ENCODE results near the gene PURA. TPM values are rescaled to one million over a fixed set of nuclear protein-coding genes. Genes with fewer than 3 reads are reported as not detected.

The PURA gene
- total RNA-seq, 1 experiment from 2014 or later = 16.9 TPM

DNA sequence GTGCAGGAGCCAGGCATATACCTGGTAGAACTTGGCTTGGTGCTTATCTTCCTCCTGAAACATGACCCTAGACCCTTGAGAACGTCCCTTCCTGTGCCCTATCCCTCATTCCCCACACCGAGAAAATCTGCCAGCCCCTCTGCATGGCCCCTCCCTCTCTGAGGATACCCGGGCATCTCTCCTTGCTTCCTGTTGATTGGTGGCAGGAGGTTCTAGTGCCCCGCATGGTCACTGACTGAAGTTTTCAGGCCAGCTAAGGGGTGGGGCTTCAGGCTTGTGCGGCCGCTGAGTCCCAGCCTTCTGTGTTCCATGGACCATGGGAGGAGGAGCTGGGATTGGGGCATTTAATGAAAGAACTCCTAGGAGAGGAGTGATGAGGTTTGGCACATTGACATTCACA, 34.6 kb downstream of the PURA start:
- no TSS peak for BruUV-seq (replicated peaks)
- intact Hi-C loops (cut with micrococcal nuclease; ENCODE audit: unreplicated experiment) = no loop called here
- Histone ChIP-seq H3K27ac (ENCODE audit: low read length) (no peak overlapping the region), H3K9me3 (ENCODE audit: control insufficient read depth, insufficient read depth, low read depth, low read length) (no peaks in the 10 kb centered on the region), H3K4me3 (ENCODE audit: low read depth in 2 of 2, low read length in 2 of 2) (no peak overlapping the region), H3K27me3 (ENCODE audit: control insufficient read depth, insufficient read depth, low read length) (no peaks in the 10 kb centered on the region), H3K36me3 (ENCODE audit: control insufficient read depth, insufficient read depth, low read length) (no peaks in the 10 kb centered on the region), H3K4me1 (ENCODE audit: control insufficient read depth, insufficient read depth, low read length) (peaks cover 5% of the 10 kb centered on the region; the same call in 1 of the 2 replicates)
- TF ChIP-seq, protein P1, sequence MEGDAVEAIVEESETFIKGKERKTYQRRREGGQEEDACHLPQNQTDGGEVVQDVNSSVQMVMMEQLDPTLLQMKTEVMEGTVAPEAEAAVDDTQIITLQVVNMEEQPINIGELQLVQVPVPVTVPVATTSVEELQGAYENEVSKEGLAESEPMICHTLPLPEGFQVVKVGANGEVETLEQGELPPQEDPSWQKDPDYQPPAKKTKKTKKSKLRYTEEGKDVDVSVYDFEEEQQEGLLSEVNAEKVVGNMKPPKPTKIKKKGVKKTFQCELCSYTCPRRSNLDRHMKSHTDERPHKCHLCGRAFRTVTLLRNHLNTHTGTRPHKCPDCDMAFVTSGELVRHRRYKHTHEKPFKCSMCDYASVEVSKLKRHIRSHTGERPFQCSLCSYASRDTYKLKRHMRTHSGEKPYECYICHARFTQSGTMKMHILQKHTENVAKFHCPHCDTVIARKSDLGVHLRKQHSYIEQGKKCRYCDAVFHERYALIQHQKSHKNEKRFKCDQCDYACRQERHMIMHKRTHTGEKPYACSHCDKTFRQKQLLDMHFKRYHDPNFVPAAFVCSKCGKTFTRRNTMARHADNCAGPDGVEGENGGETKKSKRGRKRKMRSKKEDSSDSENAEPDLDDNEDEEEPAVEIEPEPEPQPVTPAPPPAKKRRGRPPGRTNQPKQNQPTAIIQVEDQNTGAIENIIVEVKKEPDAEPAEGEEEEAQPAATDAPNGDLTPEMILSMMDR (IDR thresholded peaks at IDR 0.05) = no peak
- TF ChIP-seq, protein P2, sequence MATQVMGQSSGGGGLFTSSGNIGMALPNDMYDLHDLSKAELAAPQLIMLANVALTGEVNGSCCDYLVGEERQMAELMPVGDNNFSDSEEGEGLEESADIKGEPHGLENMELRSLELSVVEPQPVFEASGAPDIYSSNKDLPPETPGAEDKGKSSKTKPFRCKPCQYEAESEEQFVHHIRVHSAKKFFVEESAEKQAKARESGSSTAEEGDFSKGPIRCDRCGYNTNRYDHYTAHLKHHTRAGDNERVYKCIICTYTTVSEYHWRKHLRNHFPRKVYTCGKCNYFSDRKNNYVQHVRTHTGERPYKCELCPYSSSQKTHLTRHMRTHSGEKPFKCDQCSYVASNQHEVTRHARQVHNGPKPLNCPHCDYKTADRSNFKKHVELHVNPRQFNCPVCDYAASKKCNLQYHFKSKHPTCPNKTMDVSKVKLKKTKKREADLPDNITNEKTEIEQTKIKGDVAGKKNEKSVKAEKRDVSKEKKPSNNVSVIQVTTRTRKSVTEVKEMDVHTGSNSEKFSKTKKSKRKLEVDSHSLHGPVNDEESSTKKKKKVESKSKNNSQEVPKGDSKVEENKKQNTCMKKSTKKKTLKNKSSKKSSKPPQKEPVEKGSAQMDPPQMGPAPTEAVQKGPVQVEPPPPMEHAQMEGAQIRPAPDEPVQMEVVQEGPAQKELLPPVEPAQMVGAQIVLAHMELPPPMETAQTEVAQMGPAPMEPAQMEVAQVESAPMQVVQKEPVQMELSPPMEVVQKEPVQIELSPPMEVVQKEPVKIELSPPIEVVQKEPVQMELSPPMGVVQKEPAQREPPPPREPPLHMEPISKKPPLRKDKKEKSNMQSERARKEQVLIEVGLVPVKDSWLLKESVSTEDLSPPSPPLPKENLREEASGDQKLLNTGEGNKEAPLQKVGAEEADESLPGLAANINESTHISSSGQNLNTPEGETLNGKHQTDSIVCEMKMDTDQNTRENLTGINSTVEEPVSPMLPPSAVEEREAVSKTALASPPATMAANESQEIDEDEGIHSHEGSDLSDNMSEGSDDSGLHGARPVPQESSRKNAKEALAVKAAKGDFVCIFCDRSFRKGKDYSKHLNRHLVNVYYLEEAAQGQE (IDR thresholded peaks at IDR 0.05; ENCODE audit: insufficient read depth in 1 of 2, low read depth in 2 of 2, low read length in 1 of 2) = no peak
- no peak for TF ChIP-seq SIN3A (IDR thresholded peaks at IDR 0.05; ENCODE audit: borderline replicate concordance, insufficient read depth, low read depth, low read length)
- TF ChIP-seq TCF7L2 (IDR thresholded peaks at IDR 0.05; ENCODE audit: low read depth, low read length) = no peak
- TF ChIP-seq POLR2AphosphoS5 (IDR thresholded peaks at IDR 0.05; ENCODE audit: low read depth, low read length) = no peak
- ATAC-seq (no peak), DNase-seq (ENCODE audit: low read depth, low spot score) (no peak)
- in situ Hi-C loops (cut with HindIII; ENCODE audit: low pct_unique_long_range_greater_than_20kb, low sequenced_read_pairs) = no loop called here
- ChIA-PET CTCF (no interaction called here), POLR2A (no interaction called here)

DNA sequence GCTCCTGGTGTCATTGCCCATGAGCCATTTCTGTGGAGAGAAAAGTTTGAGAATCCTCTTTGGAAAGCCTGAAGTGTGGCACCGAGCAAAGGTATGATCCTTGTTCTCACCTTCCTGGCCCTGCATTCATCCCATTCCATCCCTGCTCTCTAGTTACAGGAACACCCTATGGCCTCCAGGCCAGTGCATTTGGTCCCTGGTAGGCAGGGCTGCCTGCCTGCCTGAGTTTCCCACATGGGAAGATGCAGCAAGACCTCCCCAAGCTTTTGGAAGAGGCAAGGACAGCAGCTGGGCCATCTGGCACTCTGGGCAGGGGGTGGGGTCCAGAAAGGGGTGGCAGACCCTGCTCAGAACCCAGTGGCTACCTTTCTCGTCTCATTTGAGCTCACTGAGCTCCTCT, 36.3 kb downstream of the PURA start:
- no peak overlapping the region for H3K4me3 ChIP-seq (ENCODE audit: low read depth in 2 of 2, low read length in 2 of 2)
- no peaks in the 10 kb centered on the region for H3K27me3 ChIP-seq (ENCODE audit: control insufficient read depth, insufficient read depth, low read length)
- intact Hi-C loops (cut with micrococcal nuclease; ENCODE audit: unreplicated experiment) (loop anchor here (10.0 kb wide), 1 partner anchor 165 kb away; no protein-coding TSS in a partner anchor), in situ Hi-C loops (cut with HindIII; ENCODE audit: low pct_unique_long_range_greater_than_20kb, low sequenced_read_pairs) (no loop called here)
- peaks cover 4% of the 10 kb centered on the region; the same call in 1 of the 2 replicates for H3K4me1 ChIP-seq (ENCODE audit: control insufficient read depth, insufficient read depth, low read length)
- ATAC-seq = no peak
- DNase-seq (ENCODE audit: low read depth, low spot score) = no peak
- CTCF ChIA-PET = no interaction called here
- POLR2A ChIA-PET = no interaction called here
- no peaks in the 10 kb centered on the region for H3K36me3 ChIP-seq (ENCODE audit: control insufficient read depth, insufficient read depth, low read length)
- H3K9me3 ChIP-seq (ENCODE audit: control insufficient read depth, insufficient read depth, low read depth, low read length) = no peaks in the 10 kb centered on the region
- no TSS peak for BruUV-seq (replicated peaks)
- TF ChIP-seq, protein P2 (IDR thresholded peaks at IDR 0.05; ENCODE audit: insufficient read depth in 1 of 2, low read depth in 2 of 2, low read length in 1 of 2) = no peak
- no peak for TF ChIP-seq SIN3A (IDR thresholded peaks at IDR 0.05; ENCODE audit: borderline replicate concordance, insufficient read depth, low read depth, low read length)
- no peak for TF ChIP-seq POLR2AphosphoS5 (IDR thresholded peaks at IDR 0.05; ENCODE audit: low read depth, low read length)
- TF ChIP-seq, protein P1 (IDR thresholded peaks at IDR 0.05) = no peak
- TF ChIP-seq TCF7L2 (IDR thresholded peaks at IDR 0.05; ENCODE audit: low read depth, low read length) = no peak
- H3K27ac ChIP-seq (ENCODE audit: low read length) = no peak overlapping the region

All from Panc1 (cell line).